IMR-90 (cell line): ENCODE measurements around the gene TRPM3. TPM values are rescaled to one million over a fixed set of nuclear protein-coding genes. Genes with fewer than 3 reads are reported as not detected.

ENCODE experiments used
- ATAC-seq: fragments of 200-7000 bp; cut with Tn5 transposase; 2 replicates; pipeline ENCODE4 v1.9.1; 2020; ENCODE audit warnings: low read depth, mild to moderate bottlenecking, moderate library complexity
- BruUV-seq: library from RNA; stranded (reverse); fragments of 400-500 nt; replicated peaks from 2 replicates; lab custom pipeline; 2021; lab: Mats Ljungman, UMichigan
- CTCF ChIA-PET: fragments of 300-600 bp; formaldehyde crosslinking; extraction: SDS; loops from one replicate; lab custom pipeline; 2021; ENCODE audit warnings: antibody characterized with exemption; lab: Yijun Ruan, JAX
- POLR2A ChIA-PET: fragments of 300-600 bp; sonication (Branson Sonifier 250); formaldehyde crosslinking; loops from one replicate; lab custom pipeline; 2022; ENCODE audit warnings: antibody characterized with exemption; ENCODE audit not compliant: unreplicated experiment; lab: Charles Lee
- DNase-seq: peaks from one replicate; pipeline ENCODE4 v3.0.0; 2013
- H2AFZ ChIP-seq: replicated peaks from 2 replicates; pipeline ENCODE3; 2013; ENCODE audit warnings: low read length, mild to moderate bottlenecking; ENCODE audit not compliant: poor library complexity
- H2AK5ac ChIP-seq: 2 replicates; pipeline ENCODE4 v1.6.1; 2013; ENCODE audit warnings: low read depth, low read length, inconsistent platforms
- H2AK9ac ChIP-seq: replicated peaks from 2 replicates; pipeline ENCODE3; 2013; ENCODE audit warnings: mild to moderate bottlenecking, low read depth, low read length, moderate library complexity; ENCODE audit not compliant: poor library complexity
- H2BK120ac ChIP-seq: 2 replicates; pipeline ENCODE4 v1.6.1; 2013; ENCODE audit warnings: low read depth, low read length, inconsistent platforms
- H2BK15ac ChIP-seq: 3 replicates; pipeline ENCODE4 v1.6.1; 2013; ENCODE audit warnings: low read depth, low read length, inconsistent platforms
- H2BK20ac ChIP-seq: 2 replicates; pipeline ENCODE4 v1.6.1; 2013; ENCODE audit warnings: low read depth, mild to moderate bottlenecking, inconsistent platforms, low read length, moderate library complexity
- H2BK5ac ChIP-seq: 2 replicates; pipeline ENCODE4 v1.6.1; 2013; ENCODE audit warnings: mild to moderate bottlenecking, low read depth, low read length, inconsistent platforms; ENCODE audit not compliant: poor library complexity, severe bottlenecking
- H3K14ac ChIP-seq: replicated peaks from 2 replicates; pipeline ENCODE4 v1.6.1; 2013; ENCODE audit warnings: low read depth, low read length, inconsistent platforms
- H3K18ac ChIP-seq: 2 replicates; pipeline ENCODE4 v1.6.1; 2013; ENCODE audit warnings: low read depth, low read length, control low read depth
- H3K23ac ChIP-seq: 2 replicates; pipeline ENCODE4 v1.6.1; 2013; ENCODE audit warnings: low read depth, low read length, inconsistent platforms
- H3K27ac ChIP-seq: 2 replicates; pipeline ENCODE4 v1.5.1; 2013; ENCODE audit warnings: mild to moderate bottlenecking, control low read depth, low read length; ENCODE audit not compliant: insufficient read depth
- H3K27me3 ChIP-seq: 2 replicates; pipeline ENCODE4 v1.6.1; 2013; ENCODE audit warnings: low read length; ENCODE audit not compliant: control insufficient read depth, insufficient read depth
- H3K36me3 ChIP-seq: 2 replicates; pipeline ENCODE4 v1.6.1; 2013; ENCODE audit warnings: low read length, mixed read lengths; ENCODE audit not compliant: control insufficient read depth, insufficient read depth
- H3K4ac ChIP-seq: 2 replicates; pipeline ENCODE4 v1.6.1; 2013; ENCODE audit warnings: low read depth, low read length, inconsistent platforms
- H3K4me1 ChIP-seq: 2 replicates; pipeline ENCODE4 v1.6.1; 2013; ENCODE audit warnings: low read length, mixed read lengths; ENCODE audit not compliant: control insufficient read depth, insufficient read depth
- H3K4me2 ChIP-seq: 2 replicates; pipeline ENCODE4 v1.6.1; 2013; ENCODE audit warnings: low read depth, mild to moderate bottlenecking, control low read depth, low read length, moderate library complexity
- H3K4me3 ChIP-seq: 2 replicates; pipeline ENCODE4 v1.5.1; 2013; ENCODE audit warnings: low read depth, mild to moderate bottlenecking, control low read depth, low read length, moderate library complexity; ENCODE audit not compliant: insufficient read depth
- H3K56ac ChIP-seq: 2 replicates; pipeline ENCODE4 v1.6.1; 2013; ENCODE audit warnings: low read length, inconsistent platforms; ENCODE audit not compliant: insufficient read depth; ENCODE audit errors: extremely low read depth
- H3K79me1 ChIP-seq, 2 experiments: 2 replicates each; pipeline ENCODE4 v1.6.1; 2013; ENCODE audit warnings: low read length in 2 of 2, inconsistent platforms in 1 of 2, low read depth in 1 of 2
- H3K9ac ChIP-seq: 2 replicates; pipeline ENCODE4 v1.6.1; 2013; ENCODE audit warnings: low read depth, low read length, control low read depth
- H3K9me1 ChIP-seq: 2 replicates; pipeline ENCODE4 v1.6.1; 2013; ENCODE audit warnings: low read length, inconsistent platforms; ENCODE audit not compliant: insufficient read depth
- H3K9me3 ChIP-seq: 2 replicates; pipeline ENCODE4 v1.6.1; 2013; ENCODE audit warnings: low read length; ENCODE audit not compliant: control insufficient read depth, insufficient read depth
- H4K20me1 ChIP-seq: 2 replicates; pipeline ENCODE4 v1.6.1; 2013; ENCODE audit warnings: low read length, inconsistent platforms; ENCODE audit not compliant: insufficient read depth
- H4K5ac ChIP-seq: 2 replicates; pipeline ENCODE4 v1.6.1; 2013; ENCODE audit warnings: mild to moderate bottlenecking, low read depth, low read length, control low read depth
- H4K8ac ChIP-seq, 2 experiments: 2 replicates each; pipeline ENCODE4 v1.6.1; 2013; ENCODE audit warnings: low read depth in 2 of 2, low read length in 2 of 2, control low read depth in 1 of 2, inconsistent platforms in 1 of 2
- H4K91ac ChIP-seq: 2 replicates; pipeline ENCODE4 v1.6.1; 2013; ENCODE audit warnings: low read depth, low read length, inconsistent platforms; ENCODE audit not compliant: insufficient read depth
- CEBPB ChIP-seq: IDR thresholded peaks from 2 replicates; pipeline ENCODE4 v1.6.1; 2012; ENCODE audit warnings: low read depth, low read length, improper control_type of control experiment
- CHD1 ChIP-seq: IDR thresholded peaks from 2 replicates; pipeline ENCODE4 v1.6.1; 2012; ENCODE audit warnings: low read depth, low read length, improper control_type of control experiment
- CTCF ChIP-seq: conservative IDR thresholded peaks from 2 replicates; pipeline ENCODE4 v1.5.1; 2012; ENCODE audit warnings: mild to moderate bottlenecking, low read depth, low read length, improper control_type of control experiment
- NFE2L2 ChIP-seq: fragments of 150-350 bp; IDR thresholded peaks from 2 replicates; pipeline ENCODE4 v1.6.1; 2016; ENCODE audit warnings: low read depth, mild to moderate bottlenecking, low read length
- POLR2A ChIP-seq: IDR thresholded peaks from 2 replicates; pipeline ENCODE4 v1.6.1; 2012; ENCODE audit warnings: mild to moderate bottlenecking, low read depth, low read length
- whole genome bisulfite sequencing, 2 experiments: methylation state at CpG; one replicate each; pipeline versions ENCODE4 v1.1.5 to v1.1.7; 2013; ENCODE audit warnings: missing lambda C conversion rate in 2 of 2; ENCODE audit not compliant: insufficient read length in 1 of 2; ENCODE audit errors: extremely low coverage in 2 of 2; 5-methylcytosine and 5-hydroxymethylcytosine counted together
- dilution Hi-C: fragments of 300-500 bp; cut with HindIII; formaldehyde crosslinking; loops from one replicate; pipeline ENCODE4 v1.14.3; 2018; ENCODE audit warnings: low sequenced_read_pairs; ENCODE audit not compliant: unreplicated experiment
- in situ Hi-C: fragments of 300-500 bp; cut with MboI; formaldehyde crosslinking; loops from 3 replicates; pipeline ENCODE4 v1.14.3; 2019; ENCODE audit warnings: low sequenced_read_pairs, inconsistent platforms, mixed read lengths
- intact Hi-C: fragments of 100-400 bp; cut with micrococcal nuclease; formaldehyde crosslinking; loops from 2 replicates; pipeline ENCODE4 v1.10.0; 2022
- polyA plus RNA-seq, 3 experiments: library from polyadenylated mRNA; depleted of rRNA; stranded (reverse); fragments of >200 nt; gene quantifications; 2 replicates each; pipeline ENCODE4 v1.2.3, GENCODE V29; 2012; ENCODE audit warnings: low replicate concordance in 1 of 3
- total RNA-seq: library from RNA; depleted of rRNA; stranded (reverse); fragments of >200 nt; gene quantifications from 2 replicates; pipeline ENCODE4 v1.2.3, GENCODE V29; 2012

Gene TRPM3
- total and polyA plus RNA-seq, 2 of the 4 experiments (the other 2 are of a cell fraction) = not detected

- Histone ChIP-seq H4K91ac (no peak overlapping the region), H2BK20ac (no peak overlapping the region), H3K9ac (no peak overlapping the region), H3K56ac (no peak overlapping the region), H3K4ac (no peak overlapping the region), H3K27ac (no peak overlapping the region), H3K4me1 (peaks cover 20% of the 10 kb centered on the region), H2BK15ac (peak overlapping the region; percentile 60; the same call in 1 of the 3 replicates), H2BK5ac (no peak overlapping the region), H4K8ac (no peak overlapping the region), H3K9me1 (peaks cover 16% of the 10 kb centered on the region), H3K79me1 (0 out of 4 replicates have a peak, but pooled peaks cover 0 to 3% of the 10 kb centered on the region in 2 experiments), H3K36me3 (no peaks in the 10 kb centered on the region), H4K20me1 (no peaks in the 10 kb centered on the region), H4K5ac (peak overlapping the region; percentile 16; the same call in 1 of the 2 replicates), H3K14ac (no peak overlapping the region), H3K9me3 (no peaks in the 10 kb centered on the region), H3K27me3 (no peaks in the 10 kb centered on the region), H3K18ac (0 out of 2 replicates have a peak overlapping the region, but pooled peaks have one; percentile 23), H2AK5ac (no peak overlapping the region), H2AFZ (no peak overlapping the region), H3K4me3 (no peak overlapping the region), H2BK120ac (no peak overlapping the region; the same call in 1 of the 2 replicates), H2AK9ac (no peak overlapping the region), H3K23ac (no peak overlapping the region), H3K4me2 (no peak overlapping the region)
- DNase-seq (no peak), ATAC-seq (no peak)
- intact Hi-C loops = no loop called here
- POLR2A ChIA-PET = no interaction called here
- CTCF ChIA-PET = no interaction called here
- TF ChIP-seq CTCF (no peak), CEBPB (no peak), POLR2A (no peak), NFE2L2 (no peak), CHD1 (no peak)
- dilution Hi-C loops = no loop called here
- no CpG with 5 or more reads among the region's 2 CpGs for WGBS, 2 experiments
- in situ Hi-C loops = no loop called here
- no TSS peak for BruUV-seq
These were observed 545.3 kb downstream of the TRPM3 start for GRCh38 chr9:70576116-70576515.
